Fibroblast of peridontal ligament (primary cell): Measurements from ENCODE around the gene MRPL53.

Experiments
- DNase-seq: peaks from one replicate; pipeline ENCODE4 v3.0.0-alpha.2; 2010; ENCODE audit errors: extremely low read depth

Gene MRPL53

DNA sequence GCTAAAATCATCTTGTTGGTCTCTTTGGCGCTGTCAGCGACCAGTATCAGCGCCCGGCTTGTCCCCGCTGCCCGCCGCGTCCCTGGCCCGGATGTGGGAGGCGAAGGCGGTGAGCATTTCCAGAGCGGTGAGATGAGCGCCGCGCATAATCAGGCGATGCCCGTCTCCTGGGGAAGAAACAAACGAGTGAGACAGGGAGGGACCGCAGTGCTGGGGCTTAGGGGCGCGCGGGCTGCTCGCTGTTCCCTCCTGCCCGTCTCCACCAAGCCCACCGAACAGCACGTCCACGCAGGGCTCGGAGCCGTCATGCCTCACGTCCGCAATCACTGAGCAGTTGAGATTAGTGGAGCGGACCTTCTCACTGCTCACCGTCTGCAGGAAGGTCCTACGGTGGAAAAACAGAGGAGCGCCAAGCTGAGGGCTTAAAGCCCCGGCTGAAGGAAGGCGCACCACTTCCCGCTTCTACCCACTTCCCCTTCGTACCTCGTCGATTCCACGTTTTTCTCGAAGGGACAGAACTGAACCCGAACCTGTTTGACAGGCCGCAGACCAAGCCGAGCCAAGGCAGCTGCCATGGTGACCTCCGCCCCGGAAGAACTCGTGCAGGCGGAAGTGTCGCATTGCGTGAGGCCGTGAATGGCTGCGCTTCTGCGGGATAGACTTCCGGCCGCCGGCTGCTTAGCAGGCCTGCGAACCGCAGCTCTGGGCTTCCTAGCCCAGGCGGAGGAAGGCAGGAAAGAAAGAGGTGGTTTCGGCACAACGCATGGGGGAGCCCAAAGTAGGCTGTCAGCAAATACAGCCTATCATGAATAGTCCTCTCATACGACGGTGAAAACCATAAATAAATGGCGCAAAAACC, at the start of gene MRPL53:
TSS of gene MRPL53 (minus strand) at position 595 of the 859 bp plus-strand sequence. CDS start at position 575, 20 bp downstream.
- peak; percentile 92 for DNase-seq

DNA sequence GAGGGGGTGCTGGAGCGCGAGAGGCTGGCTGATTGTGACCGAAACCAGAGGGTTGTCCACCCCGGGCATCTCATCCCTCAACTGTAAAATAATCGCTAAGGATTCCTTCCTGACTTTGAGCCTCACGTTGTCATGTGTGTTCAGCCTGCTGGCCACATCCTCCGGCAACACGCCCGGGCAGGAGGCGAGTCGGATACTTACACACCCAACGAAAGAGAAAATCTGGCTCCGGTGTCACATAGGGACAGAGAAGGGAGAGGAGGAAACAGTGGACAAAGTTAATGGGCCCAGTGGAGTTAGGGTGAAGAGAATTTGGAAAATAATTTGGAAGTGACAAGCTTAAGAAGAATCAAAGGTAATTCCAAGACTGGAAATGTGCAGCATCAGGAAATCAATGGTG, 44.2 kb upstream of the MRPL53 start:
- DNase-seq = no peak

GRCh38 chr2:74515981-74516633, 43.6 kb upstream of the MRPL53 start:
- no peak for DNase-seq

GRCh38 chr2:74515271-74515980, 42.9 kb upstream of the MRPL53 start:
- no peak for DNase-seq

GRCh38 chr2:74514368-74515270, 42.1 kb upstream of the MRPL53 start, which contains the start of gene TLX2:
Gene TLX2 (plus strand): TSS chr2:74514450. CDS start chr2:74514807, 357 bp downstream.
- DNase-seq = no peak

DNA sequence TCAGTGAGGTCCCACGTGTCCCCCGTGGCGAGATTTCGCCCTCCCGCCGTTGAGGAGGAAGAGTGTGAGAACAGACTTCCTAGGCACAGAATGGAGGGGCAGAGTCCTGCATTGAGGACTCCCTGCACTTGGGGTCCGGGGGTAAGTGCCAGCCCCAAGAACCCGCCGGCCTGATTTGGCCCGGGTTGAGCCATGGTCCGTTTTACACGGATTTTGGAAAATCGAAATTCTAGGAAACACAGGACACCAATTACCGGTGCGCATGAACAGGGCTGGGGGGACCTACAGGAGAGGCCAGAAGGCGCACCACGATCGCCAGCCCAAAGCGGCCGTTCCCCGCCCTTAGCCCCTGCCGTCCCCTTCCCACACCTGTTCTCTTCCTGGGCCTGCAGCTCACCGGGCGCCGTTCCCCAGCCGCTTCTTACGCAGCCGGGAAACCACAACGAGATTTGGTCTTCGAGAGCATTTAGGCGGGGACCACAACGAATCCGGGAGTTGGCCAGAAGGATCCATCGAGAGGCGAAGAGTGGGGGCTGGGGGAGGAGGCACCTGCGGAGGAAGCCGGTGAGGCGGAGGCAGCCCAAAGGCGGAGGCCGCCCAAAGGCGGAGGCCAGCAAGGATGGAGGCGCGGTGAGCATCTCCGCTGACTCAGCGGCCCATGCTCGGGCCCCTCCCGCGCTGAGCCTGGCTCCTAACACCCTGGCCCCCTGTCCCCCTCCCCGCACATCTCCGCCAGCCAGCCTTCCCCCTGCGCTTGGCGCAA, 41.3 kb upstream of the MRPL53 start:
- DNase-seq = no peak

DNA sequence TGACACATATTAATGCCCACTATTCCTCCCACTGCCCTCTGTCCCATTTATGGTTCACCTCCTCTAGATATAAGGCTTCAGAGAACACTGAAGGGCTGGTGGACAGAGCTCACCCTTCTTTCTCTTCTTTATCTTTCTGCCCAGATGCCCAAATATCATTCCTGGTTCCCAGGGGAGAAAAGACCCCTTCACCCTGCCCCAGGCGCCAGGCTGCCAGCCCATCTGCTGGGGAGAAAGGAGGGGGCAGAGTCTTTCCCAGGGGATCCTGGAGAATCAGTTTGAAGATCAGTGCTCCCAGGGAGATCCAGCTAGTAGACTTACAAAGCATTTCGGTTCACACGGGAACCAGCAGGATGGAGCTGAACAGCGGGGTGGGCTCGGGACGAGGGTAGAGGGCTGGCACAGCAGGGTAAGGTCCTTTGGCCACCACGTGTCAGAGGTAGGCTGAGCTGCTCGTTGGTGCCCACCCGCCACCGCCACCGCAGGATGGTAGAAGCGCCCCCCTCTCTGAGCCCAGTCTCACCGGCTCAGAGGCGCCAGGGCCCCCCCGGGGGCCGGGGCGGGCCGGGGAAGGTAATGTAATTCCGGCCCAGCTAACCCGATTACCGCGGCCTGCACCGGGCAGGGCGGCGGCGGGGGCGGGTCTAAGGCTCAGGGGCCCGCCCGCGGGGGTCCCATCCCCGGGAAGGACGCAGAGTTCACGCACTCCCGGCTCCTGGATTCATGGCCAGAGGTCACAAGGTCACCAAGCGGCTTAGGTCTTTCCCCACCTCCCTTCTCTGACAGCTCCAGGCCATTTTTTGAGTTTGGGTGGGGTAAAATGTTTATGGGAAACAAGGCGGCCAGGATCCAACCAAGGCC, 40.5 kb upstream of the MRPL53 start:
- DNase-seq = no peak

DNA sequence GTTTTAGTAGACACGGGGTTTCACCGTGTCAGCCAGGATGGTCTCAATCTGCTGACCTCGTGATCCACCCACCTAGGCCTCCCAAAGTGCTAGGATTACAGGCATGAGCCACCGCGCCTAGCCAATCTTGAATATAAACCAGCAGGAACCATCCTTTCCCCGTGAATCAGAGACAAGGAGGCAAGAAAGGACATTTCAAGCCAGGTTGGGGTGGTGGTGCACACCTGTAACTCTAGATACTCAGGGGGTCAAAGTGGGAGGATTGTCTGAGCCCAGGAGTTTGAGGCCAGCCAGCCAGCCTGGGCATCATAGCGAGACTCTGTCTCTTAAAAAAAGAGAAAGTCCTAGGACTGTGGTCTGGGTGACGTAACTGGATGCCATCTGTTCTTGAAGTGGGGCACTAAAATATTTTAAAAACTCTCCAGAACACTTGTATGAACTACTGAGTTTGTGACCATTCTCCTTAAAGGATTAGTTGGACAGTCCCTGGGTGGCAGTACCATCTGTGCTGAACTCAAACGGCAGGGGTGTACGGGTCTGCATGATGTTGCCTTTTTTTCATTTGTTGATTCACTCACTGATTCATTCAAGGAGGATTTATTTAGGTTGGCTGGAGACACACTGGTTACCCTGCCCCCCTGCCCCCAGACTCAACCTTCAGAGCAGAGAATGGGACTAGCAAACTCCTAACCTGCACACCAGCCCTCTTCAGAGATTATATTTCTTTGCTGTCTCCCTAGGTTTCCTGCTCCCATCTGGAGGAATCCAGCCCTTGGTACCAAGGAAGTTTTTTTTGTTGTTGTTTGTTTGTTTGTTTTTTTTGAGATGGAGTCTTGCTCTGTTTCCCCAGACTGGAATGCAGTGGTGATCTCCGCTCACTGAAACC, 38.9 kb upstream of the MRPL53 start:
- peak; percentile 49 for DNase-seq

DNA sequence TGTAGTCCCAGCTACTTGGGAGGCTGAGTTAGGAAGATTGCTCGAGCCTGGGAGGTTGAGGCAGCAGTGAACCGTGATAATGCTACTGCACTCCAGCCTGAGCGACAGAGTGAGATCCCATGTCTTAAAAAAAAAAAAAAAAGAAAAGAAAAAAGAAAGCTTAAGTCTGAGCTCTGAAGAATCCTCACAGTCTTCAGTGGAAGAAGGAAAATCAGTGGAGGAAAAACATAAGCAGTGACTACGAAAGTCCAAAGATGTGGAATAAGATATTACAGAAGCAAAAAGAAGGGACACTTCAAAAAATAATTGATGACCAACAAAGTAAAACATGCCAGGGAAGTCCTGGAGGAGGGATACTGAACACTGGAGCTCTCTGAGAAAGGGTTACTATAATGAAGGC, 37.8 kb upstream of the MRPL53 start:
- no peak for DNase-seq

DNA sequence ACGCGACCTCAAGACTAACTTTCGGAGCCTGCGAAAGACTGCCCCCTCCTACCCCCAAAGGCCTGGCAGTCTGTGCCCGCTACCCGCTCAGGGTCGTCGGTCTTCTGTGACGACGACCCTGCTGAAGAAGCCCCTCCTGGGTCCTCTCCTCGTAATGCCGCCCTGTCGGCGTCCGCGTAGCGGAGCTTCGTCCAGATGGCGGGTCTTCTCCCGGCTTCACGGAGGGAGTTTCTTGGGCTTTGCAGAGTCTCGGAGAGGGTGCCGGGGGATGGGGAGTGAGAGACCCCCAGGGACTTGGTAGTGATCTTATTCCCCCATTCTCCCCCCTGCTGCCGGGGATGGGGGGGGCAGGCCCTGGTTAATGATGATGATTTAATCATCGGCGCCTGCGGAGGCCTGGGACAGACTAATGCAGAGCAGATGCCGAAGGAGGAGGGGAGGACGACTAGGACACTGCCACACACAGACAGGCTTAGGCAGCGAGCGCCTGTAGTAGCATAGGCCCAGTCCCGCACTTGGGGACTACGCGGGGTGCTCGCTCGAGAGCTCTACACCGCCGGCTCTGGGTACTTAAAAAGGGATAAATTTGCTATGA, 35.5 kb upstream of the MRPL53 start:
- peak; percentile 62 for DNase-seq

DNA sequence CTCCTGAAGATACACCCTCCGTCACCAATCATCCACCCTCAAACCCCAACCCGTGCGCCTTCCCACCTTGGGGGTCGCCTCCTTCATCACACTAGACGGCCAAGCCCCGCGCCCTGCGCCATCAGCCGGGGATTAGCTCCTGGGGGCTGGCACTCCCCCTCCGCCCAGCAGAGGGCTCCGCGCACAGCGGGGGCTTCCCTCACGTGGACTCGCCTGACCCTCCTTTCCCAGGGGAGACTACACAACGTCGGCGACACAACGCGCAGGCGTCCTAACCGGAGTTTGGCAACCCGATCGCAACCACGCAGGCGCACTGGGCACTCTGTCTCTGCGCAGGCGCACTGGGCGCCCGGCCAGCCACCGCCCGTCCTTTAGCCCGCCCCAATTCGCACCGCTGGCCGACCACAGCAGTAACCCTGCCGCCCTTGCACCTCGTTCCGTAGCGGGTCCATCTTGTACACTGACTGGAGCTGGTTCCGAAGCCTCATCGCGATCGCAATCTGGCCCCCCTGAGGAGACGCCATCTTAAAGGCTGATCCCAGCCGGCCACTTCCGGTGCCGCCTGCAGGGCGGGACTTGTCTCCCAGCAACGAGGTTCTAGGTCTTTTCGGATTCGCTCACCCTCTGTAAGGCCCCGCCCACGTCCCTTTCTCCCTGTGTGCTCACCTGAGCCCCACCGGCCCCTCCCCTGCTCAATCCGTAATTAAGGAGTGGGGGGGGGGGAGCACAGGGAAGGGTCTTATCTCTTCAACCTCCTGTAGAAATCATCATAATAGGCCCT, 34.9 kb upstream of the MRPL53 start, which contains the start of gene PCGF1:
TSS of gene PCGF1 (minus strand) at position 551 of the 781 bp plus-strand sequence. CDS start at position 524, 27 bp downstream.
- peak; percentile 98 for DNase-seq

GRCh38 chr2:74505448-74506246, 33.2 kb upstream of the MRPL53 start:
- no peak for DNase-seq

DNA sequence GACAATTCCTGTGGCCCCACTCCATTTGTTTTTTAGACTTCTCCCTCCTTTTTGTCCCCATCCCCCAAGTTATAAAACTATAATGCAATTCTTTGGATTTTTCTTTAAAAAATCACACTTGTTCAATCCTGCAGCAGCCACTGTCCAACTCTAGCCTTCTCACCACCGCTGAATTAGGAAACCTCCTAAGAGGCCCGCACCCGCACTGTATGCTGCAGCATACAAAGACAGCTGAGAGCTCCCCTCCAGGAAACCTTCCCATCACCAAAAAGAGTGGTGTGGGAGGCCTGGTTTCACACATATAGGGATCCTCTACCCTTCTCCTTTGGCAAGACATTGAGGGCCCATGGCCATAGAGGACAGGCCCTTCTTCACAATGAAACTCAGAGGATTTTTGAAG, 32.1 kb upstream of the MRPL53 start:
- DNase-seq = no peak

DNA sequence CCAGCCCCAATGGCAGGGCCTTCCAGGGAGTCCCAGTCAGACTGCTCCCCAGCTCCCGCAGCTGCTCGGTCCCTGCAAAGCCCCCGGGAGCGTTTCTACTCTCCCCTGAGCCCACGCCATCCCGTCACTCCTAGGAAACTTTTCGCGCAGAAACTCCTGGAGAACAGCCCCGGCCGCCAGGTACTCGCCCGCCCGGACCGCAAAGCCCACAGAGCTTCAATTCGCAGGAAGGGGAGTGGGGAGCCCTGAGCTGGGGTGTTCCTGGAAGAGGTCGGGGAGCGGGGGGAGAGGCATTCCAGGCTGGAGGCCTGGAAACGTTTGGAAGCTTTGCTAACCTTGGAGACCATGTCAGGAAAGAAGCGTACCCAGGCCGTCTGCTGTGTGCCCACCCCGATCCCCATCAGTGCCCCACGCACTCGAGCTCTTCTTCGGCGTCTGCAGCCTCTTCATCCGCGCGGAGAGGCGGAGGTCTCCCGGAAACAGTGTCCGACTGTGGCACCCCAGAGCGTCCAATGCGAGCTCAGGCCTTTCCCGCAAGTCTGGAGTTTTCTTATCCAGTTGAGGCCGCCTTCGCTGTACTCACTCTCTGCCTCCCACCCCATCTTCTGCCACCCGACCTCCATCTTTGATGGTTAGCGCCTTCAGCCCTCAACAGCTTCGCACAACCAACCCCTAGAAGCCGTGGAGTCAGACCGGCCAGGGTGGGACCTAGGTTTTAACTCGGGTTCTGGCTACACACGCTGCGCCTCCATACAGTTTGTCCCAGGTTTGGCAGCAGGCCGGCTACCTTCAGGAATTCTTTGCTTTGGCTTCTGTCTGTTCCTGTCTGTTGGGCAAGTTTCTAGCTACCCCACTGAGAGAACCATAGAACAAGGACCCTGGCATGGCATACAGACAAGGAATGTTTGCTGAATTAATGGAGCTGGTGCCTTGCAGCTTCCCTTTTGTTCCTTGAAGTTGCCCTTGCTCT, 31.3 kb upstream of the MRPL53 start:
- no peak for DNase-seq
